Right atrium auricular region (tissue), 2 donors: ENCODE measurements around the gene SORBS1. TPM values are rescaled to one million over a fixed set of nuclear protein-coding genes. Genes with fewer than 3 reads are reported as not detected.

Source experiments
- DNase-seq: peaks from one replicate; pipeline ENCODE4 v3.0.0-alpha.2; 2019; ENCODE audit warnings: low spot score
- H3K27ac ChIP-seq, 2 donors: fragments of 200-600 bp; sonication (generic); 1 replicate in 1 of 2; 2 replicates in 1 of 2; pipeline ENCODE4 v1.5.1; 2016 to 2019
- H3K27me3 ChIP-seq, 2 donors: fragments of 200-600 bp; sonication (generic); one replicate each; pipeline versions ENCODE4 v1.5.1 to v1.6.0; 2017 to 2019
- H3K36me3 ChIP-seq: fragments of 200-600 bp; sonication (generic); one replicate; pipeline ENCODE4 v1.5.1; 2016
- H3K4me1 ChIP-seq, 2 donors: fragments of 200-600 bp; sonication (generic); one replicate each; pipeline versions ENCODE4 v1.5.1 to v1.6.0; 2017 to 2019
- H3K4me3 ChIP-seq, 2 donors: fragments of 200-600 bp; sonication (generic); 1 replicate in 1 of 2; 2 replicates in 1 of 2; pipeline ENCODE4 v1.5.1; 2017 to 2019; ENCODE audit warnings: mild to moderate bottlenecking in 1 of 2, moderate library complexity in 1 of 2
- H3K9me3 ChIP-seq, 2 donors: fragments of 200-600 bp; sonication (generic); one replicate each; pipeline ENCODE4 v1.5.1; 2019
- CTCF ChIP-seq, 2 donors: fragments of 200-600 bp; sonication (generic); IDR thresholded peaks; one replicate each; pipeline ENCODE4 v1.5.1; 2019; ENCODE audit warnings: antibody characterized with exemption in 2 of 2
- total RNA-seq, 2 donors: library from RNA; depleted of rRNA; stranded (reverse); fragments of >200 nt; gene quantifications; one replicate each; pipeline ENCODE4 v1.1.0, GENCODE V29; 2016

SORBS1 gene
- total RNA-seq, 2 donors from 2014 or later: 742 to 815 TPM

- Histone ChIP-seq H3K4me3 (no peak overlapping the region), H3K36me3 (no peaks in the 10 kb centered on the region), H3K9me3 (no peaks in the 10 kb centered on the region), H3K27ac (peak overlapping the region; percentile 90 to 99), H3K4me1 (peaks cover 0 to 87% of the 10 kb centered on the region in 2 donors), H3K27me3 (no peaks in the 10 kb centered on the region)
- peak; percentile 80 for DNase-seq
- TF ChIP-seq CTCF (IDR thresholded peaks at IDR 0.05): no peak
Observed at GRCh38 chr10:95478935-95479334, 82.2 kb downstream of the SORBS1 start.

GRCh38 chr10:95478185-95478584, 83.0 kb downstream of the SORBS1 start:
- no peak for DNase-seq
- Histone ChIP-seq H3K9me3 (no peaks in the 10 kb centered on the region), H3K4me3 (no peak overlapping the region), H3K27ac (peak overlapping the region; percentile 90 to 99), H3K36me3 (no peaks in the 10 kb centered on the region), H3K27me3 (no peaks in the 10 kb centered on the region), H3K4me1 (peaks cover 0 to 94% of the 10 kb centered on the region in 2 donors)
- no peak for TF ChIP-seq CTCF (IDR thresholded peaks at IDR 0.05)

- Histone ChIP-seq H3K4me3 (no peak overlapping the region), H3K36me3 (no peaks in the 10 kb centered on the region), H3K9me3 (no peaks in the 10 kb centered on the region), H3K4me1 (peaks cover 0 to 97% of the 10 kb centered on the region in 2 donors), H3K27me3 (no peaks in the 10 kb centered on the region), H3K27ac (peak overlapping the region; percentile 90 to 99)
- DNase-seq: no peak
- no peak for TF ChIP-seq CTCF (IDR thresholded peaks at IDR 0.05)
Observed at GRCh38 chr10:95477175-95477520, 84.0 kb downstream of the SORBS1 start.

GRCh38 chr10:95476469-95477174, 84.5 kb downstream of the SORBS1 start:
- DNase-seq: no peak
- Histone ChIP-seq H3K4me3 (no peak overlapping the region), H3K27me3 (no peaks in the 10 kb centered on the region)

GRCh38 chr10:95475827-95476468, 85.2 kb downstream of the SORBS1 start:
- peaks cover 0 to 87% of the 10 kb centered on the region in 2 donors for H3K4me1 ChIP-seq
- TF ChIP-seq CTCF (IDR thresholded peaks at IDR 0.05): no peak
- no peak for DNase-seq
- no peaks in the 10 kb centered on the region for H3K27me3 ChIP-seq
- no peaks in the 10 kb centered on the region for H3K9me3 ChIP-seq
- no peaks in the 10 kb centered on the region for H3K36me3 ChIP-seq
- H3K4me3 ChIP-seq: no peak overlapping the region
- peak overlapping the region; percentile 90 to 99 for H3K27ac ChIP-seq

More at GRCh38 chr10:95476469-95477174, 84.5 kb downstream of the SORBS1 start:
- Histone ChIP-seq H3K27ac (peak overlapping the region; percentile 90 to 99), H3K9me3 (no peaks in the 10 kb centered on the region), H3K36me3 (no peaks in the 10 kb centered on the region), H3K4me1 (peaks cover 0 to 92% of the 10 kb centered on the region in 2 donors)
- TF ChIP-seq CTCF (IDR thresholded peaks at IDR 0.05): no peak
